WTC11 (cell line): ENCODE measurements around the gene ZNF605. TPM values are rescaled to one million over a fixed set of nuclear protein-coding genes. Genes with fewer than 3 reads are reported as not detected.

ENCODE experiments used
- ATAC-seq: fragments of 200-7000 bp; cut with Tn5 transposase; 2 replicates; pipeline ENCODE4 v1.10.0; 2021; ENCODE audit warnings: mild to moderate bottlenecking, moderate library complexity
- CTCF ChIA-PET: fragments of 300-600 bp; sonication (Branson Sonifier 250); formaldehyde crosslinking; loops from one replicate; lab custom pipeline; 2021; ENCODE audit warnings: antibody characterized with exemption; lab: Charles Lee
- POLR2A ChIA-PET: fragments of 350-600 bp; sonication (Branson Sonifier 250); formaldehyde crosslinking; loops from one replicate; lab custom pipeline; 2021; ENCODE audit warnings: antibody characterized with exemption; lab: Charles Lee
- DNase-seq: peaks from one replicate; pipeline ENCODE4 v3.0.0; 2021; ENCODE audit warnings: low spot score
- H3K27ac Mint-ChIP-seq: 2 replicates; pipeline ENCODE4 v1.8.0; 2021; ENCODE audit warnings: mixed read lengths
- H3K27me3 Mint-ChIP-seq: 2 replicates; pipeline ENCODE4 v1.8.0; 2021; ENCODE audit warnings: low read depth, mild to moderate bottlenecking, moderate library complexity, mixed read lengths
- H3K36me3 Mint-ChIP-seq: 2 replicates; pipeline ENCODE4 v1.8.0; 2021; ENCODE audit warnings: mixed read lengths
- H3K4me1 Mint-ChIP-seq: 2 replicates; pipeline ENCODE4 v1.8.0; 2022; ENCODE audit warnings: mixed read lengths
- H3K4me3 Mint-ChIP-seq: 2 replicates; pipeline ENCODE4 v1.8.0; 2021; ENCODE audit warnings: mild to moderate bottlenecking, moderate library complexity, mixed read lengths
- H3K9me3 Mint-ChIP-seq: 2 replicates; pipeline ENCODE4 v1.8.0; 2021; ENCODE audit warnings: mixed read lengths
- ARID4B ChIP-seq: sonication (generic); formaldehyde crosslinking; IDR thresholded peaks from 2 replicates; pipeline ENCODE4 v1.8.0; 2023; ENCODE audit warnings: missing genetic modification reagents, mild to moderate bottlenecking, borderline replicate concordance
- CREB1 ChIP-seq: sonication (generic); formaldehyde crosslinking; IDR thresholded peaks from 2 replicates; pipeline ENCODE4 v1.8.0; 2023; ENCODE audit warnings: mild to moderate bottlenecking, missing genetic modification reagents
- CREM ChIP-seq: sonication (generic); formaldehyde crosslinking; IDR thresholded peaks from 2 replicates; pipeline ENCODE4 v1.8.1; 2022; ENCODE audit warnings: mild to moderate bottlenecking, missing genetic modification reagents, moderate library complexity
- ESRRA ChIP-seq: sonication (generic); formaldehyde crosslinking; IDR thresholded peaks from 2 replicates; pipeline ENCODE4 v1.8.1; 2022; ENCODE audit warnings: mild to moderate bottlenecking, missing genetic modification reagents, borderline replicate concordance
- IRF1 ChIP-seq: sonication (generic); formaldehyde crosslinking; IDR thresholded peaks from 2 replicates; pipeline ENCODE4 v1.8.0; 2023; ENCODE audit warnings: missing genetic modification reagents
- KAT7 ChIP-seq: sonication (generic); formaldehyde crosslinking; IDR thresholded peaks from 2 replicates; pipeline ENCODE4 v1.8.1; 2023; ENCODE audit warnings: missing genetic modification reagents, mild to moderate bottlenecking, borderline replicate concordance
- MAX ChIP-seq: sonication (generic); formaldehyde crosslinking; IDR thresholded peaks from 2 replicates; pipeline ENCODE4 v1.8.0; 2022; ENCODE audit warnings: mild to moderate bottlenecking, missing genetic modification reagents
- ZMAT4 ChIP-seq: fragments of 250-450 bp; sonication (Bioruptor Pico); IDR thresholded peaks from 2 replicates; pipeline ENCODE4 v1.9.0; 2021; ENCODE audit warnings: mild to moderate bottlenecking
- ZNF121 ChIP-seq: sonication (generic); formaldehyde crosslinking; IDR thresholded peaks from 2 replicates; pipeline ENCODE4 v1.8.0; 2023; ENCODE audit warnings: missing genetic modification reagents
- ZNF219 ChIP-seq: sonication (generic); formaldehyde crosslinking; IDR thresholded peaks from 2 replicates; pipeline ENCODE4 v1.8.0; 2023; ENCODE audit warnings: missing genetic modification reagents, mild to moderate bottlenecking, borderline replicate concordance
- total RNA-seq: library from RNA; stranded (reverse); gene quantifications from 3 replicates; pipeline ENCODE4 v1.2.3, GENCODE V29; 2021
- TF ChIP-seq, protein P1 (sequence below): sonication (generic); formaldehyde crosslinking; IDR thresholded peaks from 2 replicates; pipeline ENCODE4 v1.8.1; 2022; ENCODE audit warnings: low read depth, mild to moderate bottlenecking, moderate library complexity, missing genetic modification reagents, borderline replicate concordance
- TF ChIP-seq, protein P2 (sequence below): sonication (generic); formaldehyde crosslinking; IDR thresholded peaks from 2 replicates; pipeline ENCODE4 v1.8.0; 2023; ENCODE audit warnings: mild to moderate bottlenecking, missing genetic modification reagents

The ZNF605 gene
- total RNA-seq, 1 experiment from 2014 or later: 21.1 TPM

DNA sequence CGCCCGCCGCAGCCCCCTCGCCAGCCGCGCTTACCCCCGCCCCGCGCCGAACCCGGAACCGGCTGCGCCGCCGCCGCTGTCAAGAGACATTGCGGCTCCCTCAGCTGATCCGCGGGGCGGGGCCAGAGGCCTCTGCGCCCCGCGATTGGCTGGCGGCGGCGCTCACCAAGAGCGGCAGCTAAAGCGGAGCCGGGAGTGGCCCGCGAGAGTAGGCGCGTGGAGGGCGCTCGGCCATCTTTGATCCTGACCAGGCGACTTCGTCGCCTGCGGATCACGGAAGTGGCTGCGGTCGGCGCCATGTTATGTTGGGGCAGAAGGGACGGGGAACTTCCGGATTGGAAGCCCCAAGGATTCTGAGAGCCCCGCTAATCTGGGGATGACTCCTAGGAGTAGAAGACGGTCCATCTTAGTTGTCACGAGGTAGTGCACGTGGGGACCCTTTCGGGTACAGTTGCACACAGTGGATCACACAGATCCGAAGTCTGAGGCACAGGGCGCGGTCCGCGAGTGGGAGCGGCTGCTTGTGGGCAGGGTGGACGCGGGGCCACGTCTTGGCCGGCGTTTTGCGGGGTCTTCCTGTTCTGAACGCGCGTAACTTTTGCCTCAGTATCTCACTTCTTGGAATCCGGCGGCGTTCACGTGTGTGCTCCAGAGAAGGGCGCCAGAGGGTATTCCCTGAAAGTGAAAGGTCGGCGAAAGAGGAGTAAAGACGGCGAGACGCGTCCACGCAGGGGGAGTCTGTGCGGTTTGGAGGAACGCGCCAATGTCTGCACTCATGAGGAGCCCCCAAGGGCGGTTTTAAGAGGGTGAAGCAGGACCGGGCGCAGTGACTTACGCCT is 68.4 kb downstream of the ZNF605 start, which contains the start of gene CHFR (continued):
- TF ChIP-seq ZNF121 (CRISPR knock-in tag) (no peak), IRF1 (CRISPR knock-in tag) (0 out of 2 replicates have a peak, but pooled peaks have one; percentile 44), CREM (CRISPR knock-in tag) (0 out of 2 replicates have a peak, but pooled peaks have one; percentile 64), ZMAT4 (CRISPR knock-in tag) (no peak), MAX (peak; percentile 89), ARID4B (CRISPR knock-in tag) (peak; percentile 83; the same call in 1 of the 2 replicates), ZNF219 (CRISPR knock-in tag) (0 out of 2 replicates have a peak, but pooled peaks have one; percentile 51), ESRRA (CRISPR knock-in tag) (no peak), CREB1 (no peak)
- TF ChIP-seq, protein P1, sequence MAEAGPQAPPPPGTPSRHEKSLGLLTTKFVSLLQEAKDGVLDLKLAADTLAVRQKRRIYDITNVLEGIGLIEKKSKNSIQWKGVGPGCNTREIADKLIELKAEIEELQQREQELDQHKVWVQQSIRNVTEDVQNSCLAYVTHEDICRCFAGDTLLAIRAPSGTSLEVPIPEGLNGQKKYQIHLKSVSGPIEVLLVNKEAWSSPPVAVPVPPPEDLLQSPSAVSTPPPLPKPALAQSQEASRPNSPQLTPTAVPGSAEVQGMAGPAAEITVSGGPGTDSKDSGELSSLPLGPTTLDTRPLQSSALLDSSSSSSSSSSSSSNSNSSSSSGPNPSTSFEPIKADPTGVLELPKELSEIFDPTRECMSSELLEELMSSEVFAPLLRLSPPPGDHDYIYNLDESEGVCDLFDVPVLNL (CRISPR knock-in tag): no peak

GRCh38 chr12:132886529-132887477 is 69.3 kb downstream of the ZNF605 start:
- peaks cover 31% of the 10 kb centered on the region for H3K36me3 Mint-ChIP-seq
- H3K4me3 Mint-ChIP-seq: peak overlapping the region; percentile 75
- ChIA-PET CTCF (interaction anchor here (1.0 to 2.2 kb wide), 3 partner anchors 18 to 118 kb away, joined by 3 to 22 read pairs (median 4); no protein-coding TSS in a partner anchor), POLR2A (interaction anchor here (1.1 kb wide), 1 partner anchor 18 kb away, joined by 5 read pairs; no protein-coding TSS in a partner anchor)
- H3K27ac Mint-ChIP-seq: peak overlapping the region; percentile 72; the same call in 1 of the 2 replicates
- DNase-seq (peak; percentile 48), ATAC-seq (peak; percentile 21)
- H3K9me3 Mint-ChIP-seq: peaks cover 19% of the 10 kb centered on the region
- peaks cover 9% of the 10 kb centered on the region for H3K27me3 Mint-ChIP-seq
- peaks cover 36% of the 10 kb centered on the region for H3K4me1 Mint-ChIP-seq
- 0 out of 2 replicates have a peak, but pooled peaks have one; percentile 2 for TF ChIP-seq KAT7
- TF ChIP-seq, protein P2, sequence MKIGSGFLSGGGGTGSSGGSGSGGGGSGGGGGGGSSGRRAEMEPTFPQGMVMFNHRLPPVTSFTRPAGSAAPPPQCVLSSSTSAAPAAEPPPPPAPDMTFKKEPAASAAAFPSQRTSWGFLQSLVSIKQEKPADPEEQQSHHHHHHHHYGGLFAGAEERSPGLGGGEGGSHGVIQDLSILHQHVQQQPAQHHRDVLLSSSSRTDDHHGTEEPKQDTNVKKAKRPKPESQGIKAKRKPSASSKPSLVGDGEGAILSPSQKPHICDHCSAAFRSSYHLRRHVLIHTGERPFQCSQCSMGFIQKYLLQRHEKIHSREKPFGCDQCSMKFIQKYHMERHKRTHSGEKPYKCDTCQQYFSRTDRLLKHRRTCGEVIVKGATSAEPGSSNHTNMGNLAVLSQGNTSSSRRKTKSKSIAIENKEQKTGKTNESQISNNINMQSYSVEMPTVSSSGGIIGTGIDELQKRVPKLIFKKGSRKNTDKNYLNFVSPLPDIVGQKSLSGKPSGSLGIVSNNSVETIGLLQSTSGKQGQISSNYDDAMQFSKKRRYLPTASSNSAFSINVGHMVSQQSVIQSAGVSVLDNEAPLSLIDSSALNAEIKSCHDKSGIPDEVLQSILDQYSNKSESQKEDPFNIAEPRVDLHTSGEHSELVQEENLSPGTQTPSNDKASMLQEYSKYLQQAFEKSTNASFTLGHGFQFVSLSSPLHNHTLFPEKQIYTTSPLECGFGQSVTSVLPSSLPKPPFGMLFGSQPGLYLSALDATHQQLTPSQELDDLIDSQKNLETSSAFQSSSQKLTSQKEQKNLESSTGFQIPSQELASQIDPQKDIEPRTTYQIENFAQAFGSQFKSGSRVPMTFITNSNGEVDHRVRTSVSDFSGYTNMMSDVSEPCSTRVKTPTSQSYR (CRISPR knock-in tag): no peak
